ENCODE results near the gene CSKMT. TPM values are rescaled to one million over a fixed set of nuclear protein-coding genes. Genes with fewer than 3 reads are reported as not detected.
"Not testable (repeated sequence)": the region's sequence is repeated elsewhere in the genome, so short reads cannot be mapped to it uniquely, and the experiment has no call there.

Gene CSKMT
- total and polyA plus RNA-seq, 8 donors, result 3.5 to 25.5 (median 7.6) TPM; not detected in 1

DNA sequence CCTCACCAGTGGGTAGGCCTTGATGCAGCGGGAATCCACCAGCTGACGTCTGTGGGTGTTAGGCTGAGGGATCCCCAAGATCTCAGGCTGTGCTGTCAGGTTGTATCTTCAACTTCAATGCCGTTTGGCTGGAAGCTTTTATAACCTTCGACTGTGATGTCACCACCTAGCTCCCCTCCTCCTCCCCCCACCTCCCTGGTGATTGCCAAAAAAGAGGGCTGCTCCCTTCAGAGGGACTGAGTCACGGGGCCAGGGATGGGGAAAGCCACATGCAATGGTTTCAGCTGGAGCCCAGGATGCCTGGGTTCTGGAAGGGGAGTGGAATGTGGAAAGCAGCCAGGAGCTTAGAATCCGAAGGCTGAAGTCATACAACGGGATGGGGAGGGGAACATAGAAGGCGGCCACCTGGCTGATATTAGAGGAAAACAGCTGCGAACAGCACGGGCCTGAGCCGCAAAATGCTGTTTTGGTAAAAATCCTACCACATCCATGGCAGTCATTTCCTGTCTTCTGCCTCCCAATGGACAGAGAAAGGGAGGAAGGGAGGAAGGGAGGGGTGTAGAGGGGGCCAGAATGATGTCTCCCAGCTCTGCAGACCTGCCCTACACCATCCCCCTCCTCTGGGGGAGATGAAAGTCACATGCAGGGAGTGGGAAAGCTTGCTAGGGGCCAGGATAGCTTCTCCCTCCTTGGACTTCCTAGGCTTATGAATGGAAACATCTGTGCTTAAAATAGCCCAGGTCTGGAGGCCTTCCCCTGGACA lies 24.5 kb downstream of the CSKMT start, which contains the start of gene LRRN4CL:
LRRN4CL (minus strand) TSS at position 110 of the 763 bp plus-strand sequence. CDS start 1,022 bp downstream, outside the sequence.
- intact Hi-C loops (cut with DNase I; ENCODE audit: low total_unique reads), result loop anchor here (10.0 kb wide), 1 partner anchor 295 kb away; no protein-coding TSS in a partner anchor

GRCh38 chr11:62693624-62694023 lies 28.5 kb downstream of the CSKMT start:
- 75 to 89% (median 83%) methylated on average over 4 of the region's 4 CpGs for WGBS, 5 donors
- Histone ChIP-seq H3K4me1 (peaks cover 0 to 10% (median 4%) of the 10 kb centered on the region in 4 donors), H3K36me3 (peaks cover 31 to 50% (median 49%) of the 10 kb centered on the region in 4 donors)
- not testable (repeated sequence) for H3K27me3 ChIP-seq, H3K27ac ChIP-seq, H3K4me3 ChIP-seq, H3K9me3 ChIP-seq, DNase-seq
- intact Hi-C loops (cut with DNase I; ENCODE audit: low total_unique reads), result loop anchor here (10.0 kb wide), 1 partner anchor 299 kb away; no protein-coding TSS in a partner anchor

More for the DNA sequence above, 24.5 kb downstream of the CSKMT start, which contains the start of gene LRRN4CL:
- Histone ChIP-seq H3K4me3 (peak within 1 kb of the TSS; percentile 36 to 46 (median 39)), H3K27ac (peak within 1 kb of the TSS; percentile 13 to 78 (median 69)), H3K4me1 (peaks cover 8 to 17% (median 12%) of the 10 kb centered on the region in 4 donors), H3K27me3 (peaks cover 0 to 15% (median 10%) of the 10 kb centered on the region in 3 donors), H3K9me3 (no peaks in the 10 kb centered on the region), H3K36me3 (peaks cover 31 to 44% (median 40%) of the 10 kb centered on the region in 4 donors)
- TF ChIP-seq CTCF (IDR thresholded peaks at IDR 0.05), result no peak
- TF ChIP-seq POLR2A (IDR thresholded peaks at IDR 0.05), result no peak
- TF ChIP-seq POLR2AphosphoS5 (IDR thresholded peaks at IDR 0.05), result peak; percentile 13 to 56 (median 36)
- no peak for TF ChIP-seq EP300 (IDR thresholded peaks at IDR 0.05)
- DNase-seq, result peak; percentile 36 to 83
- 52 to 61% (median 58%) methylated on average over 11 of the region's 11 CpGs for WGBS, 5 donors

GRCh38 chr11:62694455-62695167 lies 29.5 kb downstream of the CSKMT start:
- Histone ChIP-seq H3K9me3 (no peaks in the 10 kb centered on the region), H3K27me3 (no peaks in the 10 kb centered on the region), H3K27ac (no peak overlapping the region), H3K4me1 (peaks cover 0 to 9% (median 4%) of the 10 kb centered on the region in 4 donors), H3K4me3 (no peak overlapping the region), H3K36me3 (peaks cover 31 to 50% (median 49%) of the 10 kb centered on the region in 4 donors)
- peak; percentile 85 to 92 for DNase-seq
- TF ChIP-seq POLR2AphosphoS5 (IDR thresholded peaks at IDR 0.05) (peak in 1 of 3 donors; percentile 66), EP300 (IDR thresholded peaks at IDR 0.05) (no peak), CTCF (IDR thresholded peaks at IDR 0.05) (peak in 5 of 7 experiments; percentile 51 to 79 (median 71)), POLR2A (IDR thresholded peaks at IDR 0.05) (no peak)
- 44 to 55% (median 50%) methylated on average over 14 of the region's 14 CpGs for WGBS, 5 donors
- intact Hi-C loops (cut with DNase I; ENCODE audit: low total_unique reads), result loop anchor here (10.0 kb wide), 1 partner anchor 300 kb away; no protein-coding TSS in a partner anchor

DNA sequence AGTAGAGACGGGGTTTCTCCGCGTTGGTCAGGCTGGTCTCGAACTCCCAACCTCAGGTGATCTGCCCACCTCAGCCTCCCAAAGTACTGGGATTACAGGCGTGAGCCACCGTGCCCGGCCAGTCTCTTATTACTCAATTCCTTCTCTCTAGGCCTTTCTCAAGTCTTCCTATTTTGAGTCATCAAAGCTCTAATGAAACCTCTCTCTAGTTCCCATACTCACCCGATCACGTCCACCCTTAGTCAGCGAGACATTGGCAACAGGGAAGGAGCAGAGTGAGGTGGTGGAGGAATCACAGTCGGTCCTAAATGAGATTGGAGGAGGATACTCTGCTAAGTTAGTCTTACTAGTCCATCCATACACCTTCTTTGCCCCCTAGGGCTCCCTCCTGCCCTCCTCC lies 37.1 kb downstream of the CSKMT start:
- intact Hi-C loops (cut with DNase I; ENCODE audit: low total_unique reads), result no loop called here
- DNase-seq, result no peak
- H3K4me3 ChIP-seq, result no peak overlapping the region
- H3K4me1 ChIP-seq, result peaks cover 20 to 26% (median 23%) of the 10 kb centered on the region in 4 donors
- no peak for TF ChIP-seq POLR2A (IDR thresholded peaks at IDR 0.05)
- TF ChIP-seq POLR2AphosphoS5 (IDR thresholded peaks at IDR 0.05), result no peak
- TF ChIP-seq EP300 (IDR thresholded peaks at IDR 0.05), result no peak
- no peak for TF ChIP-seq CTCF (IDR thresholded peaks at IDR 0.05)
- H3K36me3 ChIP-seq, result peaks cover 0 to 27% (median 21%) of the 10 kb centered on the region in 4 donors
- WGBS, 5 donors, result 82 to 92% (median 90%) methylated on average over 9 to 11 of the region's 11 CpGs
- no peaks in the 10 kb centered on the region for H3K9me3 ChIP-seq
- no peaks in the 10 kb centered on the region for H3K27me3 ChIP-seq
- H3K27ac ChIP-seq, result no peak overlapping the region

DNA sequence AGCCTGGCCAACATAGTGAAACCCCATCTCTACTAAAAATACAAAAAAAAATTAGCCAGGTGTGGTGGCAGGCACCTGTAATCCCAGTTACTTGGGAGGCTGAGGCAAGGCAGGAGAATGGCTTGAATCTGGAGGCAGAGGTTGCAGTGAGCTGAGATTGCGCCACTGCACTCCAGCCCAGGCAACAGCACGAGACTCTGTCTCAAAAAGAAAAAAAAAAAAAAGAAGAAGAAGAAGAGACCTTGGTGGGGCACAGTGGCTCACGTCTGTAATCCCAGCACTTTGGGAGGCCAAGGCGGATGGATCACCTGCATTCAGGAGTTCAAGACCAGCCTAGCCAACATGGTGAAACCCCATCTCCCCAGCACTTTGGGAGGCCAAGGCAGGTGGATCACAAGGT lies 38.8 kb downstream of the CSKMT start:
- intact Hi-C loops (cut with DNase I; ENCODE audit: low total_unique reads); H3K9me3 ChIP-seq; H3K27me3 ChIP-seq; H3K4me3 ChIP-seq; H3K27ac ChIP-seq; DNase-seq: not testable (repeated sequence)
- peaks cover 31 to 42% (median 38%) of the 10 kb centered on the region in 4 donors for H3K4me1 ChIP-seq
- 87 to 96% (median 91%) methylated on average over 4 of the region's 4 CpGs for WGBS, 5 donors
- peaks cover 0 to 27% (median 19%) of the 10 kb centered on the region in 4 donors for H3K36me3 ChIP-seq
